H1 (cell line): ENCODE measurements around the gene ACACB. TPM values are rescaled to one million over a fixed set of nuclear protein-coding genes. Genes with fewer than 3 reads are reported as not detected.

Source experiments
- CTCF ChIA-PET: fragments of 300-600 bp; sonication (Branson Sonifier 250); formaldehyde crosslinking; loops from one replicate; lab custom pipeline; 2021; ENCODE audit not compliant: partially characterized antibody; lab: Charles Lee
- POLR2A ChIA-PET: fragments of 300-600 bp; sonication (Branson Sonifier 250); formaldehyde crosslinking; loops from one replicate; lab custom pipeline; 2021; ENCODE audit warnings: inconsistent platforms; ENCODE audit not compliant: partially characterized antibody; lab: Charles Lee
- DNase-seq, 2 experiments: peaks; one replicate each; pipeline versions ENCODE4 v3.0.0 to v3.0.0-alpha.2; 2010 to 2022; ENCODE audit warnings: low spot score in 2 of 2, low read depth in 1 of 2, mixed read lengths in 1 of 2
- FAIRE-seq: peaks from 2 replicates; lab custom pipeline; 2011; peaks lifted over from hg19 to GRCh38; lab: Jason Lieb, UNC
- H2AFZ ChIP-seq: 2 replicates; pipeline ENCODE4 v1.8.1; 2012; ENCODE audit warnings: low read length, inconsistent platforms
- H2AK5ac ChIP-seq: 2 replicates; pipeline ENCODE4 v1.6.1; 2013; ENCODE audit warnings: low read depth, low read length
- H2BK120ac ChIP-seq: replicated peaks from 2 replicates; pipeline ENCODE3; 2013; ENCODE audit warnings: low read depth, low read length, inconsistent platforms
- H2BK12ac ChIP-seq: 2 replicates; pipeline ENCODE4 v1.6.1; 2013; ENCODE audit warnings: low read depth, low read length
- H2BK15ac ChIP-seq: 2 replicates; pipeline ENCODE4 v1.6.1; 2013; ENCODE audit warnings: low read length
- H2BK20ac ChIP-seq: 2 replicates; pipeline ENCODE4 v1.6.1; 2013; ENCODE audit warnings: low read length
- H2BK5ac ChIP-seq: 2 replicates; pipeline ENCODE4 v1.6.1; 2013; ENCODE audit warnings: low read depth, low read length
- H3K14ac ChIP-seq: 2 replicates; pipeline ENCODE4 v1.6.1; 2013; ENCODE audit warnings: inconsistent platforms; ENCODE audit not compliant: insufficient read length
- H3K18ac ChIP-seq: 2 replicates; pipeline ENCODE4 v1.6.1; 2013; ENCODE audit warnings: low read length; ENCODE audit errors: extremely low read depth
- H3K23ac ChIP-seq: 2 replicates; pipeline ENCODE4 v1.6.1; 2013; ENCODE audit warnings: inconsistent platforms; ENCODE audit not compliant: insufficient read length
- H3K23me2 ChIP-seq: 2 replicates; pipeline ENCODE4 v1.6.1; 2013; ENCODE audit warnings: low read depth, low read length
- H3K27ac ChIP-seq: 2 replicates; pipeline ENCODE4 v1.6.1; 2011; ENCODE audit warnings: low read depth, low read length, inconsistent platforms
- H3K27me3 ChIP-seq, 4 experiments: replicated peaks in 1 of 4; 1 replicate in 1 of 4; 2 replicates in 3 of 4; pipeline versions ENCODE4 v1.6.1 to v1.8.1; 2011 to 2013; ENCODE audit warnings: low read length in 3 of 4, mild to moderate bottlenecking in 3 of 4, inconsistent platforms in 2 of 4, mixed read lengths in 2 of 4, moderate library complexity in 1 of 4; ENCODE audit not compliant: control insufficient read depth in 3 of 4, insufficient read depth in 3 of 4; ENCODE audit errors: extremely low read depth in 1 of 4
- H3K36me3 ChIP-seq, 4 experiments: 2 replicates each; pipeline versions ENCODE4 v1.6.1 to v1.8.1; 2011 to 2013; ENCODE audit warnings: mild to moderate bottlenecking in 4 of 4, low read length in 3 of 4, moderate library complexity in 2 of 4, control low read depth in 1 of 4, inconsistent platforms in 1 of 4; ENCODE audit not compliant: insufficient read depth in 4 of 4, control insufficient read depth in 2 of 4
- H3K4ac ChIP-seq: replicated peaks from 2 replicates; pipeline ENCODE3; 2013; ENCODE audit warnings: low read length, low read depth, mixed read lengths, inconsistent platforms; ENCODE audit not compliant: insufficient read length
- H3K4me1 ChIP-seq, 4 experiments: replicated peaks in 1 of 4; 1 replicate in 1 of 4; 2 replicates in 3 of 4; pipeline versions ENCODE4 v1.6.1 to v1.8.1; 2011 to 2013; ENCODE audit warnings: low read length in 3 of 4, inconsistent platforms in 2 of 4, mixed read lengths in 1 of 4; ENCODE audit not compliant: insufficient read depth in 4 of 4, control insufficient read depth in 3 of 4
- H3K4me2 ChIP-seq, 2 experiments: 2 replicates each; pipeline versions ENCODE4 v1.6.1 to v1.8.1; 2011 to 2013; ENCODE audit warnings: low read depth in 2 of 2, low read length in 2 of 2, control low read depth in 1 of 2, inconsistent platforms in 1 of 2, mild to moderate bottlenecking in 1 of 2; ENCODE audit not compliant: insufficient read depth in 1 of 2
- H3K4me3 ChIP-seq, 4 experiments: fragments of 200-600, 300-600 bp in 1 of 4; sonication (generic), shearing (Covaris generic), sonication (Bioruptor Twin) in 1 of 4; 2 replicates each; pipeline versions ENCODE4 v1.5.1 to v1.8.1; 2011 to 2016; ENCODE audit warnings: low read length in 4 of 4, low read depth in 3 of 4, control low read depth in 2 of 4, inconsistent platforms in 2 of 4, mild to moderate bottlenecking in 2 of 4, mixed read lengths in 1 of 4, moderate library complexity in 1 of 4; ENCODE audit not compliant: insufficient read depth in 2 of 4; ENCODE audit errors: extremely low read depth in 1 of 4
- H3K56ac ChIP-seq: replicated peaks from 2 replicates; pipeline ENCODE3; 2013; ENCODE audit warnings: low read depth, mild to moderate bottlenecking, mixed read lengths, low read length, inconsistent platforms; ENCODE audit not compliant: insufficient read length
- H3K79me1 ChIP-seq: 2 replicates; pipeline ENCODE4 v1.6.1; 2013; ENCODE audit warnings: low read depth, low read length, control low read depth
- H3K79me2 ChIP-seq, 2 experiments: 2 replicates each; pipeline versions ENCODE4 v1.6.1 to v1.8.1; 2012 to 2013; ENCODE audit warnings: low read length in 2 of 2, mild to moderate bottlenecking in 2 of 2, inconsistent platforms in 1 of 2; ENCODE audit not compliant: insufficient read depth in 2 of 2, control insufficient read depth in 1 of 2
- H3K9ac ChIP-seq, 4 experiments: replicated peaks in 1 of 4; 1 replicate in 1 of 4; 2 replicates in 3 of 4; pipeline versions ENCODE4 v1.6.1 to v1.8.1; 2011 to 2013; ENCODE audit warnings: low read depth in 3 of 4, low read length in 3 of 4, control low read depth in 2 of 4, mild to moderate bottlenecking in 2 of 4, moderate library complexity in 2 of 4, inconsistent platforms in 1 of 4; ENCODE audit errors: extremely low read depth in 1 of 4
- H3K9me3 ChIP-seq, 2 experiments: 2 replicates each; pipeline versions ENCODE4 v1.6.1 to v1.8.1; 2012 to 2013; ENCODE audit warnings: mild to moderate bottlenecking in 2 of 2, moderate library complexity in 2 of 2, control low read depth in 1 of 2, inconsistent platforms in 1 of 2, low read depth in 1 of 2, low read length in 1 of 2, mixed read lengths in 1 of 2; ENCODE audit not compliant: insufficient read depth in 2 of 2
- H4K20me1 ChIP-seq, 2 experiments: replicated peaks in 1 of 2; 2 replicates each; pipeline versions ENCODE3 to v1.8.1; 2011 to 2013; ENCODE audit warnings: inconsistent platforms in 2 of 2, low read length in 2 of 2, mild to moderate bottlenecking in 1 of 2; ENCODE audit not compliant: insufficient read depth in 2 of 2, control insufficient read depth in 1 of 2
- H4K5ac ChIP-seq: 2 replicates; pipeline ENCODE4 v1.6.1; 2013; ENCODE audit warnings: low read length, low read depth, mixed read lengths, inconsistent platforms; ENCODE audit not compliant: insufficient read length
- H4K8ac ChIP-seq: 2 replicates; pipeline ENCODE4 v1.8.0; 2013; ENCODE audit warnings: mild to moderate bottlenecking, moderate library complexity, low read length, inconsistent platforms; ENCODE audit not compliant: insufficient read depth; ENCODE audit errors: extremely low read depth
- H4K91ac ChIP-seq: replicated peaks from 2 replicates; pipeline ENCODE3; 2013; ENCODE audit warnings: low read length, mixed read lengths, inconsistent platforms; ENCODE audit not compliant: insufficient read length
- CREB1 ChIP-seq: IDR thresholded peaks from 2 replicates; pipeline ENCODE4 v1.6.1; 2012; ENCODE audit warnings: inconsistent platforms
- FOSL1 ChIP-seq: IDR thresholded peaks from 2 replicates; pipeline ENCODE4 v1.6.1; 2011; ENCODE audit warnings: mild to moderate bottlenecking, low read depth, low read length, moderate library complexity; ENCODE audit not compliant: insufficient read depth
- HDAC2 ChIP-seq, 2 experiments: fragments of 300-600 bp in 1 of 2; sonication (generic) in 1 of 2; IDR thresholded peaks; 2 replicates each; pipeline ENCODE4 v1.6.1; 2011 to 2012; ENCODE audit warnings: low read depth in 2 of 2, low read length in 2 of 2, mild to moderate bottlenecking in 2 of 2, moderate library complexity in 2 of 2, borderline replicate concordance in 1 of 2, inconsistent platforms in 1 of 2
- MAFK ChIP-seq: IDR thresholded peaks from 2 replicates; pipeline ENCODE4 v1.6.1; 2012; ENCODE audit warnings: low read depth, mild to moderate bottlenecking, improper control_type of control experiment, low read length
- PHF8 ChIP-seq: fragments of 200-600 bp; sonication (generic); conservative IDR thresholded peaks from 2 replicates; pipeline ENCODE4 v1.7.1; 2012; ENCODE audit warnings: low read depth, mild to moderate bottlenecking, inconsistent platforms, low read length, moderate library complexity
- POU5F1 ChIP-seq: IDR thresholded peaks from 2 replicates; pipeline ENCODE4 v1.6.1; 2011; ENCODE audit warnings: low read depth, mild to moderate bottlenecking, low read length, moderate library complexity
- RNF2 ChIP-seq: fragments of 200-900, 300-1000 bp; sonication (generic); IDR thresholded peaks from 2 replicates; pipeline ENCODE4 v1.7.1; 2016; ENCODE audit warnings: borderline replicate concordance, low read depth, mild to moderate bottlenecking, antibody characterized with exemption, low read length; ENCODE audit not compliant: poor library complexity, severe bottlenecking; ENCODE audit errors: missing control alignments
- RXRA ChIP-seq: IDR thresholded peaks from 2 replicates; pipeline ENCODE4 v1.6.1; 2011; ENCODE audit warnings: low read depth, mild to moderate bottlenecking, low read length, moderate library complexity; ENCODE audit not compliant: insufficient read depth
- SIRT6 ChIP-seq: IDR thresholded peaks from one replicate; pipeline ENCODE4 v1.7.1; 2012; ENCODE audit warnings: low read length, inconsistent platforms
- SP4 ChIP-seq: IDR thresholded peaks from 2 replicates; pipeline ENCODE4 v1.6.1; 2012; ENCODE audit warnings: low read length, inconsistent platforms
- SRF ChIP-seq: IDR thresholded peaks from 2 replicates; pipeline ENCODE4 v1.6.1; 2011; ENCODE audit warnings: mild to moderate bottlenecking, low read depth, low read length, moderate library complexity
- TEAD4 ChIP-seq: IDR thresholded peaks from 2 replicates; pipeline ENCODE4 v1.6.1; 2012; ENCODE audit warnings: low read depth, low read length, inconsistent platforms, mixed read lengths
- WGBS, 2 experiments: shearing (Covaris generic) in 1 of 2; methylation state at CpG; one replicate each; pipeline versions ENCODE4 v1.1.6 to v1.1.7; 2013 to 2015; ENCODE audit warnings: low lambda C conversion rate in 2 of 2, mixed read lengths in 2 of 2, inconsistent platforms in 1 of 2, low coverage in 1 of 2, missing lambda C conversion rate in 1 of 2; ENCODE audit not compliant: insufficient replicate concordance in 2 of 2, insufficient coverage in 1 of 2, insufficient read length in 1 of 2; ENCODE audit errors: extremely low coverage in 1 of 2, missing lambda C conversion rate in 1 of 2; 5-methylcytosine and 5-hydroxymethylcytosine counted together
- polyA plus RNA-seq, 7 experiments: library from polyadenylated mRNA; depleted of rRNA in 3 of 7; stranded (reverse) in 5 of 7; unstranded in 2 of 7; fragments of >200 nt in 5 of 7; fragments of 200-250 nt in 2 of 7; gene quantifications; 1 replicate in 5 of 7; 2 replicates in 1 of 7; 4 replicates in 1 of 7; pipeline versions ENCODE4 v1.2.1 to v1.2.3, GENCODE V29; 2011 to 2013; ENCODE audit warnings: missing spikeins in 2 of 7, mixed read lengths in 2 of 7
- total RNA-seq: library from RNA; stranded (reverse); fragmentation: NEBNext Ultra II Directional; extraction: Animal tissue kit (Norgen Biotek cat#: 25700); gene quantifications from 2 replicates; pipeline ENCODE4 v1.2.1, GENCODE V29; 2021

The ACACB gene
- total and polyA plus RNA-seq, 2 of the 8 experiments (the other 6 are each of a cell fraction or from before 2014, with no cell fraction given): 5.8 to 15.3 TPM

GRCh38 chr12:109092497-109093021 is 23.8 kb upstream of the ACACB start:
- no peak overlapping the region for H3K18ac ChIP-seq
- no peak overlapping the region for H3K27ac ChIP-seq
- no peak overlapping the region for H4K5ac ChIP-seq
- no peaks in the 10 kb centered on the region for H4K20me1 ChIP-seq
- no peak overlapping the region for H2BK15ac ChIP-seq
- H3K23me2 ChIP-seq: peaks cover 3% of the 10 kb centered on the region; the same call in 1 of the 2 replicates
- H3K56ac ChIP-seq: no peak overlapping the region
- peaks cover 0 to 8% (median 5%) of the 10 kb centered on the region in 4 experiments; a peak in 5 of 7 replicates for H3K27me3 ChIP-seq
- H3K4me3 ChIP-seq: peak overlapping the region; percentile 1 to 57 (median 16); a peak in 4 of 8 replicates
- peaks cover 0 to 9% (median 4%) of the 10 kb centered on the region in 4 experiments; a peak in 6 of 8 replicates for H3K36me3 ChIP-seq
- no peak overlapping the region for H2BK120ac ChIP-seq
- no peaks in the 10 kb centered on the region; the same call in 1 of the 2 replicates for H3K79me1 ChIP-seq
- H2BK12ac ChIP-seq: 0 out of 2 replicates have a peak overlapping the region, but pooled peaks have one; percentile 68
- H4K8ac ChIP-seq: no peak overlapping the region
- 0 out of 2 replicates have a peak overlapping the region, but pooled peaks have one; percentile 71 for H2AFZ ChIP-seq
- H2BK20ac ChIP-seq: no peak overlapping the region
- no peak overlapping the region for H3K9ac ChIP-seq
- H3K23ac ChIP-seq: no peak overlapping the region
- no peak overlapping the region for H3K14ac ChIP-seq
- H4K91ac ChIP-seq: no peak overlapping the region
- no peaks in the 10 kb centered on the region for H3K9me3 ChIP-seq
- peaks cover 0 to 7% (median 2%) of the 10 kb centered on the region in 4 experiments; a peak in 3 of 7 replicates for H3K4me1 ChIP-seq
- POLR2A ChIA-PET: interaction anchor here (0.6 to 2.5 kb wide), 4 partner anchors 10 to 291 kb away, joined by 4 to 8 read pairs (median 6); no protein-coding TSS in a partner anchor
- DNase-seq (no peak), FAIRE-seq (no peak)
- peak overlapping the region; percentile 13 to 64 for H3K4me2 ChIP-seq
- CTCF ChIA-PET: interaction anchor here (0.6 to 4.3 kb wide), 15 partner anchors 10 to 453 kb away, joined by 3 to 18 read pairs (median 4); partner anchors contain the start of gene ACACB
- H2BK5ac ChIP-seq: no peak overlapping the region
- no peak overlapping the region for H3K4ac ChIP-seq
- 83% methylated on average over 6 of the region's 6 CpGs; no CpG with 5 or more reads in 1 of the 2 experiments for WGBS, 2 experiments
- H3K79me2 ChIP-seq: peaks cover 0 to 4% of the 10 kb centered on the region in 2 experiments; a peak in 1 of 4 replicates
- no peak overlapping the region for H2AK5ac ChIP-seq
- TF ChIP-seq PHF8 (no peak), TEAD4 (no peak), HDAC2 (IDR thresholded peaks at IDR 0.05; ENCODE audit: borderline replicate concordance in 1 of 2, low read depth in 2 of 2, low read length in 2 of 2) (no peak), MAFK (no peak), SP4 (no peak), RNF2 (no peak), SRF (no peak), FOSL1 (no peak), SIRT6 (no peak), CREB1 (no peak), RXRA (no peak), POU5F1 (no peak)
